ENCODE data around the gene COL6A1.

The COL6A1 gene

GRCh38 chr21:45992301-45993209, 11.0 kb downstream of the COL6A1 start:
- no peak overlapping the region for H3K4me3 ChIP-seq (ENCODE audit: low read depth, low read length)
- TF ChIP-seq CTCF (IDR thresholded peaks at IDR 0.05; ENCODE audit: control insufficient read depth, extremely low read depth, insufficient read depth): no peak
- DNase-seq (ENCODE audit: low read depth): no peak

GRCh38 chr21:45993210-45994085, 11.9 kb downstream of the COL6A1 start:
- DNase-seq (ENCODE audit: low read depth): no peak
- no peak for TF ChIP-seq CTCF (IDR thresholded peaks at IDR 0.05; ENCODE audit: control insufficient read depth, extremely low read depth, insufficient read depth)
- H3K4me3 ChIP-seq (ENCODE audit: low read depth, low read length): no peak overlapping the region

GRCh38 chr21:45994086-45994661, 12.6 kb downstream of the COL6A1 start:
- DNase-seq (ENCODE audit: low read depth): no peak
- H3K4me3 ChIP-seq (ENCODE audit: low read depth, low read length): no peak overlapping the region
- no peak for TF ChIP-seq CTCF (IDR thresholded peaks at IDR 0.05; ENCODE audit: control insufficient read depth, extremely low read depth, insufficient read depth)

- no peak overlapping the region for H3K4me3 ChIP-seq (ENCODE audit: low read depth, low read length)
- TF ChIP-seq CTCF (IDR thresholded peaks at IDR 0.05; ENCODE audit: control insufficient read depth, extremely low read depth, insufficient read depth): no peak
- no peak for DNase-seq (ENCODE audit: low read depth)
Observed at GRCh38 chr21:45994759-45995685, 13.5 kb downstream of the COL6A1 start.

GRCh38 chr21:45995686-45996179, 14.2 kb downstream of the COL6A1 start:
- no peak for TF ChIP-seq CTCF (IDR thresholded peaks at IDR 0.05; ENCODE audit: control insufficient read depth, extremely low read depth, insufficient read depth)
- no peak overlapping the region for H3K4me3 ChIP-seq (ENCODE audit: low read depth, low read length)
- DNase-seq (ENCODE audit: low read depth): no peak
